HG03135 (cell line): ENCODE data around the gene GJD2.

Source experiments
- ATAC-seq: cut with Tn5 transposase; IDR thresholded peaks from one replicate; pipeline ENCODE4 v1.9.1; 2021; ENCODE audit warnings: mild to moderate bottlenecking, moderate library complexity; ENCODE audit not compliant: unreplicated experiment

Gene GJD2

DNA sequence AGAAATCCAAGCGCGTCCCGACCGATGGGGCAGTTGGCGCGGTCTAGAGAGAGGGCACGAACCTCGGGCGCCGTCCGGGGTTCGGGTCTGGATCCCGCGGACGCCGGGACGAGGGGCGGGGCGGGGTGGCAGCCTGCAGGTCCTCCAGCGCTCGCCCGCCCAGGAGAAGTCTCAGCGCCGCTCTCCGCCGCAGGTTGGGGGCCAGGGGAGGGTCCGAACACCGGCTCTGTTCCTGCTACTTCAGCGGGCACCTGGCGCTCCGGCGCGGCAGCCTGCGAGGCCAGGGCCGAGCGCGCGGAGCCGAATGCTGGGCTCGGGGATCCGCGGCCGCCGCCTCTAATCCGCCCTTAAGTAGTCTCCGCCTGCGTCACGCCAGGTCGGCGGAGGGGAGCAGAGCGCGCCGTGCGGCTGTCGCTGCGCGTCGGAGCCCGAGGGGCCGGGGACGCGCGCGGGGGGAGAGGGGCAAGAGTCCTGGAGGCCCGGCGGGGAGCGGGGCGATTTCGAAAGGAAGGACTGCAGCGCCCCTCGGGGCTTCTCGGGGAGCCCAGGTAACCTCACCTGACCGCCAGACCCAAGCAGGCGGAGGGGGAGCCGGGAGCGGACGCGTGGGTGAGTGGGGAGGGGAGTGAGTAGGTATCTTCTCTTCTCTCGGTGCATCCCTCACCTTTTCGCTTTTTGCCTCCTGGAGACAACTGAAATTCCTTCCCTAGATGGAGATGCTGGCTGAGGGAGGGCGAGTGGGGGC lies at the start of gene GJD2:
Gene GJD2, minus strand, starts transcription at position 325 of the 745 bp plus-strand sequence. CDS start 510 bp downstream, outside the sequence.
- no peak for ATAC-seq

DNA sequence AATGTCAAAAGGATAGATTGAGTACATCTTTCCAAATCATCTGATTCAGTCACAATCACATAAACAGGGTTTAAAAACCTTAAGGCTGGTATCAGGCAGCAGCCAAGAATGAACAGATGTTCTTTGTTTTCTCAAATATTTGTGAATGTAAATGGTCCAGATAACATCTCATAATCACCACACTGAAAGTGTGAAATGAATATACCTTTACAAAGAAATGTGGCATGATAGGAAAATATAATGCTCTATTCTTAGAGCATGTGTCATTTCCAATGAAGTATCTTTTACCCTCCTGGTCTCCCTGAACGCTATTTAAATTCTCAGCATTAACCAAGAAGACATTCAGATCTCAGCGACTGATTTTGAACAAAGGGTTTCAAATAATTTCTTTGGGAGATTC lies 49.3 kb upstream of the GJD2 start:
- ATAC-seq, result no peak

DNA sequence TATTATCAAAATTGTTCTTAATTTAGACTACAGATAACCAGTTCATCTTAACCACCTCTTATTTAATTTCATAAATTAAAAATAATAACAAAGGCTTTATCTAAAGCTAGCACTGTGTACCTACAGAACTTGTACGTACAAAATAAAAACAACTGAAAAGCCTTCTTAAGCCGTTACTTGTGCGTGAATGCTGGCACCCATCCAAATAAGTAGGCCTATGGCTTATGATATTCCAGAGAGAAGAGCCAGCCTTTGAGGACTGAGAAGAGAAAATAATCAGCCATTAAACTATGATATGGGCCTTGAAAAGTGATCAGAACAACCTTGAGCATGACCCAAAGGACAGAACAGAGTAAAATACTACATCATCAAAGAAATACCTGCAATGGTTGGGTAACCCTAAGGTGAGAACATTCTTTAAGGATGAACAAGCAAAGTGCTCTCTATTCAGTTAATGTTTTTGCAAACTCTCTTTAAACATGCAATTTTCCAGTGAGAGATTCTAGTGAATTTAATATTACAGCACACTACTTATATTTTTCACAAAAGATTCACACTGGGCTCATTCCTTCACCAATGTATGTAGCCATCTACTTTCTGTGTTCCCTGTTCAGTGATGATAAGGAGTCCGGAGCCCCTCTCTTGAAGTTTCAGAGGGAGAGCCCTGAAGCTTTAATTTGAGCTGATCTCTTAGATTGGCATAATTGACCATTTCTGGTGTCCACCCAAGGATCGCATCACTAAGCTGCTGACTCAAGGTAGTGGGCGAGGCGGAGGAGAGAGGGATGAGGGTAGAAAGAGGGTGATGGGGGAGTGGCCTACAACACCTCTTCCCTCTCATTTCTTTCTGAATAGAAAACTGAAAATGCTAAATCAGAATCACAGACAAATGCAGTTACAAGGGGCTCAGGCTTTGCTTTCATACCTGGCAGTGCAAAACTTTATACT lies 48.3 kb upstream of the GJD2 start:
- ATAC-seq, result no peak

DNA sequence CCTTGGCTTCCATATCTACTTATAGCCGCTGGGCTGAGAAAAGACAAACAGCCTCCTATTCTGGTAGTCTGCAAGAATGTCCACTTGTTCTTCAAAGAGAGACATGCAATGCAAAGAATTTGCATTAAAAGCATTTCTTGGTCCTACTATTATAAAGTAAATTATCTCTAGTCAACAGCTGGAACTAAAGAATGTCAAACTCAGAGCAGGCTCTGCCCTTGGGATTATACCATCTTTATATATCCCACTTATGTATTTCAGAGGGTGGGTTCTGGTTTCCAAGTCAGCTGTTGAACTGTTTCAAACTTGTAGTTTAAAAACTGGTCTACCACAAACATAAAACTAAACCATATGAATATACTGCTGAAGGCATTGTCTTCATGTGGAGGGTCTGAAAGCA lies 47.6 kb upstream of the GJD2 start:
- ATAC-seq, result no peak

DNA sequence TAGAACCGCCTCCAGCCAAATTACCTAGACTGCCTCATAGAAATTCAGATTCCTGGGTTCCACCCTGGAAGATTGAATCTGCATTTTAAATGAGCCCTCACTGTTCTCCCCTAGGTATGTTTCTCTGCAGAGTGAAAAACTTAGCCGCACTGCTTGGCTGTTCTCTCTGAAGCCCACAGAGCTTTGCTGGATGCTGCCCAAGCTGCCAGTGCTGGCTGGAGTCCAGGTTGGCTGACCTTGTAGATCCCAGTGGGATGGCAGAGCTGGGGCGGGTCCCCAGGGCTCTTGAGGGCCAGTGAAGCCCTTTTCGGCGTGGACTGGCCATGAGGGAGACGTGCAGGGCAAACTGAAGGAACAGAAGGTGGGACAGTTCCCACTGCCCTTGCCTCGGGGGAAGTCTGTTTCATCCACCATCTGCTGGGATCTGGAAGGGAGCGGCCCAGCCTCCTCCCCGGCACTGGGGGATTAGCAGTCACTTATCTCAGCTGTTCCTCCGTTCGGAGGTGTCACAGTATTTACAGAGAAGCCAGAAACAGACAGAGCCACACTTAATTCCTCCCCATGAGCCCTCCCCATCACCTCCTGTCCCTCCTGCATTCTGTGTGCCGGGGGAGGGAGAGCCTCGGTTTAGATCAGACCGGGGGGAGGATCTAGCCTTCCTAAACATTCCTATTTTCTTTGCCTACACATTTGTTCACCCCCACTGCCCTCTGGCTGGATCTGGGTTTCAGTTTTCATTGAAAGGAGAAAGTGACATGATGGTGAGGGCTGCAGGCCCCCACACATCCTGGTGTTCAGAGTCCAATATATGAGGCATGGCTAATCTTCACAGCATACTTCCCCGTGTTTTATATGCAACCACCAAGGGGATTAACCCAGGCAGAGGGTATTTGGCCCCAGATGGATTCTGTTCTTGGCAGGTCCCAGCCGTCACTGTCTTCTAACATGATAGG lies 44.6 kb upstream of the GJD2 start:
- ATAC-seq, result no peak

DNA sequence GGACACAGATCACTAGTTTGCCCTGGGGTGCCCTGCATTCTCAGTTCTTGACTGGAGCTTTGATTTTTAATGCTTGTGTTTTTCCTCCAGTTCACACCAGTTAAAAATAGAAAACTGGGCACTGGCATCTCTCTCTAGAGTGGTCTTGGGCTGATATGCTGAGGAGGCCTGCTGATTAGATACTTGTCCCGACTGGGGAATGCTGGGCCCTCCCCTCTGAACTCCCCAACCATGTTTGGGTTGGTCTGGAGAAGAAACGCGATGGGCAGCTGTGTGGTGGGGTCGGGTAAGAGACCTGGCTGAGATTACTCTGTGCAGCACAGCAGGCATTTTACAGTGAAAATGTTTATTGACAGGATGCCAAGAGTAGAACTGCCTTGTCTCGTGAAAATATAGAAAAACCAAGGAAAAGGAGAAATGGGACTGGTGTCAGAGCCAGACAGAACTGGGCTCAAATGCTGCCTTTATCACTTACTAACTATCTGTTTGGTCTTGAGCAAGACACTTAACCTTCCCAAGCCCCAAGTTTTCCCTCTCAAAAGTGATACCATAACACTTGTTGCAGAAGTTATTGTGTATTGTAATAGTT lies 42.1 kb upstream of the GJD2 start:
- no peak for ATAC-seq

DNA sequence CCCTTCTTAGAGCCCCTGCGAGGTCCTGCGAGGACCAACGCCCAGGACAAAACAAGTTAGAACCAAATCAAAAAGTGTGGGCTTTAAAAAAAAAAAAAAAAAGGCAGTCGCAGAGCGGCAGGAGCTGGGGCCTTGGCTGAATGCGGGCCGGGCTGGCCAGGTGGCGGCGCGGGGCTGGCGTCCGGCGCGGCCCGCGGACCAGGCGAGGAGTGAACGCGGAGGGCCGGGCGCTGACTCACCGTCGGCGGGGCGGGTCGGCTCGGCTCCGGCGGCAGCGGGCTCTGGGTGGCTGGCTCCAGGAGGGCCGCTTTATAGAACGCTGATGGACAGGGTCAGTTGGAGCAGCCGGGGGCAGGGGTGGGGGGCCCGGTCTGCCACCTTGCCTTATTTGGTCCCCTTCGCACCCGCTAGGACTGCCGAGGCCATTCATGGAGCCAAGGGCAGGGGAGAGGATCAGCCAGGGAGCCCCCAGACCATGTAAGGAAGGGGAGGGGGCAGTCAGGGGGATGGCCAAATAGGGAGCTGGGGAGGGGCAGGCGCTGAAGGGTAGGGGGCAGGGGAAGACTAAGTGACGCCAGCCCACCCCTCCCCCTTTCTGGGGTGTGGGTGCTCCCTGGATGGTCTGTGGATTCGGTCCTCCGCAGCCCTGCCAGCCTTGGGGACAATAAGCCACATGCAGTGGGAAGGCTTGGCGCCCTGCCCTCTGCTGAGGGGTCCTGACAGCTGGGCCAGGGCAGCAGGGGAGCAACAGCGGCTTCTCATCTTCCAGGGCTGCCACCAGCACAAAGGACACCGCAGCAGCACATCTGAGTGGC lies 40.7 kb upstream of the GJD2 start, which contains the start of gene ACTC1:
Gene ACTC1, minus strand, starts transcription at position 283 of the 815 bp plus-strand sequence. CDS start 741 bp downstream, outside the sequence.
- ATAC-seq, result no peak

DNA sequence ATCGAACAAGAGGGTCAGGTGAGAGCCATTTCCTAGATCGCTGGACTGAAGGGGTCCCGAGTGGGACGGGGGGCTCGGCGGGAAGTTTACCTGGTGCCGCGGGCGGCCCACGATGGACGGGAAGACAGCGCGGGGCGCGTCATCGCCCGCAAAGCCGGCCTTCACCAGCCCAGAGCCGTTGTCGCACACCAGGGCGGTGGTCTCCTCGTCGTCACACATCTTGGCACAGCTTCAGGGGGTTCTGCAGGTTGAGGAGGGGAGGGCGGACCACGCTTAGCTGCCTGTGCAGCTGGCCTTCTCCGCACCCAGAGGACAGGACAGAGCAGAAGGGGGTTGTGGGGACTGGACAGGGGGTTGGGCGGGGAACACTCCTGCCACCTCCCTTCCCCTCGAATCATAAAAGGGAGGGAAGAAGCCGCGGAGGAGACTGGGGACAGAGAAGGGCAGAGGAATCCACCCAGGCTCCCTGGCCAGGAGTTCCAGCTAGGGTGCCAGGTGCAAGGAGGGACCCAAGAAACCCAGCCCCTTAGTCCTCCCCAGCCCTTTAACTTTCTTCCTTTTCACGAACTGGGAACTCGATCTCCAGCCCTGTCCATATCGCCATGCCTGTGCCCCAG lies 39.9 kb upstream of the GJD2 start:
- ATAC-seq, result no peak

DNA sequence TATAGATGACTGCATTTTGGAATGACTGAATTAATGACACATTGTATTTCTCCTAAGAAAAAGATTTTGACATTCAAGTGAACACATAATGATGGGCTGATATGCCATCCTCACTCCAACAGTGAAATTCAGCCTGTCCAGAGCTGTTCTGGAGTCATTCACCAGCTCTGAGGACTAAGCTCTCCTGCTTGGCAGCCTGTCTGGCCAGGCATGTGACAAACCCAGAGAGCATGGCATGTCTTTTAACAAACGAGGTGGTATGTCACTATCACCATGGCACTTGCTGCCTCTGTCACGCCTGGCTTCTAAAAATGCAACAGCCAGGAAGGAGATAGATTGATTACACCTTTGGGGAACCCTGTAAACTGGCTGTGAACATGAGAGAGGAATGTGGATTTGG lies 39.1 kb upstream of the GJD2 start:
- no peak for ATAC-seq

DNA sequence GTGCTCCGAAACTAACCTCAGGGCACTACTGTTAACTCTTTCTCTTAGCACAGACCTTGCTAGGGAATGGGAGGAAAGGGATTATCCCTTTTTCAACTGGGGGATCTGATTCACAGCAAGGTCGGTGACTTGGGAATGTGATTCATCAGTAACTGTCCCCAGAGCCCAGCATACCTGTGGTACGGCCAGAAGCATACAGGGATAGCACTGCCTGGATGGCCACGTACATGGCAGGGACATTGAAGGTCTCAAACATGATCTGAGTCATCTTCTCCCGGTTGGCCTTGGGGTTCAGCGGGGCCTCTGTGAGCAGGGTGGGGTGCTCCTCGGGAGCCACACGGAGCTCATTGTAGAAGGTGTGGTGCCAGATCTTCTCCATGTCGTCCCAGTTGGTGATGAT lies 38.3 kb upstream of the GJD2 start:
- ATAC-seq, result no peak

DNA sequence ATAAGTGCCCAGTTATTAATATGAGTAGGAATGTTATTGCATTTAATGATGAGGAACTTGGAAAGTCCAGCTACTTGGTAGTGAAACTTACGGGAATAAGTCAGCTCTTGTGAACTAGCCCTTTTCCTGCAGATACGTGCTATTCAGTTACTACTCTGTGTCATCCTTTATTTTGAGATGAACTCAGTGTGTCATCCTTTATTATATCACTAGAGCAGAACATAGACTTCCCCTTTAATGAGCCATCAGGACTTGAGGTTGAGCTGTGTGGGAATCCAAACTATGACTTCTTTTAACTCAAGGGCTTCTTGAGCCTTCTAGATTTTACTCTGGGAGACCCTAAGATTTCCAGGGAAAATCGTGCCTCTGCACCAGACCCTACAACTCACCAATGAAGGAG lies 36.9 kb upstream of the GJD2 start:
- ATAC-seq, result no peak

DNA sequence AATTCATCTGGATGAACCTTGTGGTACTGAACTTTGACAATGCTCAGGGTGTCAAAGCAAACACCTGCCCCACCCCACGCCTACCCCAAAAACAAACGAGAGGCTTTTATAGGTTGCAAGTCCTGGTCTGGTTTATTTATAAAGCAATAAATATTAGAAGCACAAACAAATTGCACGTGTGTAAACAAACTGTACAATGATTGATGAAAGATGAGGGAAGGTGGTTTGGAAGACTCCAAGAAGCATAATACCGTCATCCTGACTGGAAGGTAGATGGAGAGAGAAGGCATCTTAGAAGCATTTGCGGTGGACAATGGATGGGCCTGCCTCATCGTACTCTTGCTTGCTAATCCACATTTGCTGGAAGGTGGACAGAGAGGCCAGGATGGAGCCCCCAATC lies 35.3 kb upstream of the GJD2 start:
- ATAC-seq, result no peak

DNA sequence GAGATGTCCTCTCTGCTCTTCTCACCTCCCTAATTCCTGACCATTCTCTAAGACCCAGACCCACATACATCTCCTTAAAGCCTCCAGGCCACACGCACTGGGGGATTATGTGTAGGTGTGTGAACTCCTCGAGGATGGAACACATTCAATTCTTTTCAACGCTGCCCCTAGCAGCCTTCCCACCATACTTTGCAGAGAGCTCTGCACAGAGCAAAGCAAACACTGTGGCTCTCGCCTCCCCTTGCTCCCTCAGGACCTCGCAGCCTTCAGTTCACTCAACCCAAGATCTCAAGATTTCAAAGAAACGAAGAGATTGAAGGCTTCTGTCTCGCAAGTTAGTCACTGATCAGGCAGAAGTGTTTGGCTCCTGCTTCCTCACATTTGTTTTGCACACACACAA lies 34.5 kb upstream of the GJD2 start:
- no peak for ATAC-seq

DNA sequence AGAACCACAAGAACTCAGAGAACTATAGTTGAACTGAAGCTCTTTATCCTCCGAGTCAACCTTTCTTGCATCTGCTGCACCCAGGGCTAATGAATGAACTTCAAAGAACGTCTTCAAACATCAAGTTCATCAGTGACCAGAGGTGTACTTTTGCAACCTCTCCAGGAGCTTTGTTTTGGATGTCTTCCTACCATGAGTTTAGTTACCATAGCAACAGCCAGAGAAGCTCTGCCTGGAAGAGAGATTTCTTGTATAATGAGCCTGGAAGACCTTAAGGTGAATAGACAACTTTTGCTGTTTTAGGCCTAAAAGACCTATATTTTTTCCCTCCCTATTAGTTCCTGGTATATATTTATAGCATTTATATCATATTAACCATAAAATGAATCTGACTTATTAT lies 31.4 kb upstream of the GJD2 start:
- no peak for ATAC-seq

DNA sequence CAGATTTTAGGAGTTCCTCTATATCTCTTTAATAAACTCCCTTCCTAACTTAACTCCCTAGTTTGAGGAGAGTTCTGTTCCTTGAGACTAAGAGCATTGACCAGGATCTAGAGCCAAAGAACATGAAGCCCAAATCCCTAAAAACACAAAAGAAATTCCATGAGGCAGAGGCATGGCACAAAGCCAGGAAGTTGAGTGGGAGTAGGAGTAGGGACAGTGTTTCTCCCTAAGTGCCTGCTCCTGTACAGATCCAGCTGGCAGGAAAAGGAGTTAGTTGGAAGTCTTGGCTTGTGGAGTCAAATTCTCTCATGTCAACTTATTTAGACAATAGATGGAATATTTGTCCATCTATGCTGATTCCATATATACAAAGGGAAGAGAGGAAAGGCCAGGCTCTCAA lies 29.2 kb upstream of the GJD2 start:
- ATAC-seq, result no peak

DNA sequence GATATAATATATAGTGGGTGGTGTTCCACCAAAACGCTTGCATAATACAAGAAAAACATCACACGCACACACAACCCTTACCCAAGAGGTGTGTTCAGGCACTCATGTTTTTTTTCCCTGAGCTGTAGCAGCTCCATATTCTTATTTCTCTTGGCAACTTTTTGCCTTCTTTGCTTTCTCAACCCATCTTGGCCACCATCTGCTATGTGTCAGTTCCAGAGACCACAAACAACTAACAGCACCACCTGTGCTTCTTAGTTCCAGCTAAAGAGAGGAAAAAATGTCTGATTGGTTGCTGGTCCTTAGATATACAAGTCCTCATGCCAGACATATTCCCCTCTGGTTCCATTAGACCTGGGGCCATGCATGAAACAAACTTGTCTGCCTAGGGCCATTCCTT lies 28.6 kb upstream of the GJD2 start:
- ATAC-seq, result no peak

DNA sequence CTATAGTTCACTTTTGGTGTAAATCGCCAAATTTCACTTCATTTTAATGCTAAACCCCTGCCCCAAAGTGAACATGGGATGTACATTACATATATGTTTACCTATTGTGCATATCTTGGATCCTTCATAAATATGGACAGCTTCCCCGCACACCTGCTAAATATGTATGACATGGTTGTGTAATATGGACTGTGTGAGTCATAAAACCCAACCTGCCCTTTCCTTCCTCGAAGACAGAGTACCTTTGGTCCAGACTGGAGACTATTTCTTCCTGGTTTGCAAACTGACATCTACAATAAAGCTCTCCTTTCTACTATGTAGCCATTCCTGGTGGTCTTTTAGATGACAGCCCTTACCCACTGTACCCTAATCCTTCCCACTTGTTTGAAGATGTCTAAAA lies 28.1 kb upstream of the GJD2 start:
- no peak for ATAC-seq

DNA sequence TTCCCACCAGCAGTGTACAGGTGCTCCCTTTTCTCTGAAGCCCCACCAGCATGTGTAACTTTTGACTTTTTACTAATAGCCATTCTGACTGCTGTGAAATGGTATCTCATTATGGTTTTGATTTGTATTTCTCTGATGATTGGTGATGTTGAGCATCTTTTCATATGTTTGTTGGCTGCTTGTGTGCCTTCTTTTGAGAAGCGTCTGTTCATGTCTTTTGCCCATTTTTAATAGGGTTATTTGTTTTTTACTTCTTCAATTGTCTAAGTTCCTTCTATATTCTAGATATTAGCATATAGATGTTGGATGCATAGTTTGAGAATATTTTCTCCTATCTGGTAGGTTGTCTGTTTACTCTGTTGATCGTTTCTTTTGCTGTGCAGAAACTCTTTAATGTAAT lies 25.9 kb upstream of the GJD2 start:
- ATAC-seq, result no peak

DNA sequence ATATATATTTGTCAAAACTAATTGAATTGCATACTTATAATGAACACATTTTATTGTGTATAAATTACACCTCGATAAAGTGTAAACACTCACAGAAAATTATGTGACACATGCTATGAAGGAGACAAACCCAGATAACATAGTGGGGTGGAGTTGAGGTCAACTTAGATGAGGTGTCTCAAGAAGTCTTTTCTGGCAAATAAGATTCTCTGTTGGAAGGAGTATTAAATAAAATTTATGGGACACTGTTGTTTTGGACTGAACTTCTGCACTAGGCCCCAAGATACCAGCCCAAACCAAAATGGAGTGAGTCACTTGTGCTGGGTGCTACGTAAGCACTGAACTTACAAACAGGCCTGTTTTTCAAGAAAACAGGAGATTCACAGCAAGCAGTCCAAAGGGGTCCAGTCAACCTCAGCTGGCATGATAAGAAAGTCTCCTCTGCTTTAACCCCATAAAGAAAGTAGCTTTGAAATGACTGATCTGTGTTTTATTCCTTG lies 21.9 kb upstream of the GJD2 start:
- no peak for ATAC-seq
